ENCODE data around the gene MXD1. TPM values are rescaled to one million over a fixed set of nuclear protein-coding genes. Genes with fewer than 3 reads are reported as not detected.
"Not testable (repeated sequence)": the region's sequence is repeated elsewhere in the genome, so short reads cannot be mapped to it uniquely, and the experiment has no call there.

MXD1 gene
- polyA plus RNA-seq, 1 of the 3 experiments (the other 2 are of a cell fraction) = 2.3 TPM

GRCh38 chr2:69948963-69949645 is 34.2 kb downstream of the MXD1 start:
- Histone ChIP-seq H2AFZ (ENCODE audit: low read depth) (no peak overlapping the region), H3K4me1 (ENCODE audit: control insufficient read depth in 1 of 2, insufficient read depth in 2 of 2, low read depth in 1 of 2, low read length in 1 of 2) (peaks cover 0 to 8% of the 10 kb centered on the region in 2 experiments; a peak in 1 of 4 replicates), H3K4me3 (ENCODE audit: low read depth in 2 of 2, low read length in 1 of 2) (no peak overlapping the region), H3K27ac (ENCODE audit: low read depth in 2 of 2, low read length in 1 of 2) (no peak overlapping the region), H3K4me2 (no peak overlapping the region), H3K9me3 (no peaks in the 10 kb centered on the region), H3K79me2 (ENCODE audit: insufficient read depth) (no peaks in the 10 kb centered on the region), H4K20me1 (ENCODE audit: insufficient read depth) (no peaks in the 10 kb centered on the region), H3K9me2 (no peaks in the 10 kb centered on the region), H3F3A (replicated peaks; ENCODE audit: insufficient read depth) (no peaks in the 10 kb centered on the region), H3K36me3 (replicated peaks in 1 of 2; ENCODE audit: control insufficient read depth in 1 of 2, insufficient read depth in 2 of 2, low read length in 1 of 2) (no peaks in the 10 kb centered on the region), H3K9ac (no peak overlapping the region), H3K27me3 (ENCODE audit: insufficient read depth) (no peaks in the 10 kb centered on the region)
- 62% methylated on average over 21 of the region's 21 CpGs for WGBS (ENCODE audit: low lambda C conversion rate)
- TF ChIP-seq MXI1 (IDR thresholded peaks at IDR 0.05; ENCODE audit: low read depth, low read length) (no peak), GATA2 (CRISPR knock-in tag; IDR thresholded peaks at IDR 0.05) (no peak), ELF1 (IDR thresholded peaks at IDR 0.05) (no peak), TEAD4 (IDR thresholded peaks at IDR 0.05; ENCODE audit: borderline replicate concordance, insufficient read depth) (no peak)
- ChIA-PET POLR2A (no interaction called here), CTCF (no interaction called here)
- no peak for DNase-seq

GRCh38 chr2:69950241-69950640 is 35.3 kb downstream of the MXD1 start:
- CTCF ChIA-PET = no interaction called here
- no peak for TF ChIP-seq SMC3 (IDR thresholded peaks at IDR 0.05; ENCODE audit: low read depth, low read length)
- no peak for TF ChIP-seq RCOR1 (IDR thresholded peaks at IDR 0.05; ENCODE audit: low read length)
- TF ChIP-seq TEAD4 (IDR thresholded peaks at IDR 0.05; ENCODE audit: borderline replicate concordance, insufficient read depth) = no peak
- TF ChIP-seq REST (IDR thresholded peaks at IDR 0.05; ENCODE audit: low read depth, low read length) = no peak
- TF ChIP-seq RXRA (IDR thresholded peaks at IDR 0.05; ENCODE audit: borderline replicate concordance, low read depth) = no peak
- no peak for TF ChIP-seq FOSL2 (IDR thresholded peaks at IDR 0.05; ENCODE audit: borderline replicate concordance, low read depth)
- TF ChIP-seq USF2 (IDR thresholded peaks at IDR 0.05; ENCODE audit: borderline replicate concordance, low read depth, low read length) = no peak
- TF ChIP-seq TAF1 (IDR thresholded peaks at IDR 0.05; ENCODE audit: borderline replicate concordance, low read depth, low read length) = no peak
- no peak for TF ChIP-seq SIN3A (IDR thresholded peaks at IDR 0.05; ENCODE audit: borderline replicate concordance, low read depth, low read length)
- TF ChIP-seq CTCF (IDR thresholded peaks at IDR 0.05) = no peak
- TF ChIP-seq NRF1 (IDR thresholded peaks at IDR 0.05; ENCODE audit: low read depth, low read length) = no peak
- TF ChIP-seq MAX (IDR thresholded peaks at IDR 0.05; ENCODE audit: low read depth) = no peak
- TF ChIP-seq JUND (IDR thresholded peaks at IDR 0.05) = no peak
- no peak for TF ChIP-seq RAD21 (IDR thresholded peaks at IDR 0.05; ENCODE audit: low read length)

GRCh38 chr2:69950671-69951070 is 35.8 kb downstream of the MXD1 start:
- H3F3A ChIP-seq (replicated peaks; ENCODE audit: insufficient read depth); DNase-seq; H4K20me1 ChIP-seq (ENCODE audit: insufficient read depth); H3K4me1 ChIP-seq (ENCODE audit: control insufficient read depth in 1 of 2, insufficient read depth in 2 of 2, low read depth in 1 of 2, low read length in 1 of 2); CTCF ChIA-PET; H3K9ac ChIP-seq; H3K79me2 ChIP-seq (ENCODE audit: insufficient read depth); H3K27ac ChIP-seq (ENCODE audit: low read depth in 2 of 2, low read length in 1 of 2); H3K36me3 ChIP-seq (replicated peaks in 1 of 2; ENCODE audit: control insufficient read depth in 1 of 2, insufficient read depth in 2 of 2, low read length in 1 of 2); H3K9me3 ChIP-seq; H3K9me2 ChIP-seq; H2AFZ ChIP-seq (ENCODE audit: low read depth); H3K27me3 ChIP-seq (ENCODE audit: insufficient read depth); H3K4me3 ChIP-seq (ENCODE audit: low read depth in 2 of 2, low read length in 1 of 2); POLR2A ChIA-PET; H3K4me2 ChIP-seq: not testable (repeated sequence)
- 83% methylated on average over 3 of the region's 3 CpGs for WGBS (ENCODE audit: low lambda C conversion rate)

More at GRCh38 chr2:69950241-69950640, 35.3 kb downstream of the MXD1 start:
- no peaks in the 10 kb centered on the region for H3K9me3 ChIP-seq
- H3K36me3 ChIP-seq (replicated peaks in 1 of 2; ENCODE audit: control insufficient read depth in 1 of 2, insufficient read depth in 2 of 2, low read length in 1 of 2) = no peaks in the 10 kb centered on the region
- no peak for DNase-seq
- no peak overlapping the region for H2AFZ ChIP-seq (ENCODE audit: low read depth)
- no peak overlapping the region for H3K4me3 ChIP-seq (ENCODE audit: low read depth in 2 of 2, low read length in 1 of 2)
- no peaks in the 10 kb centered on the region for H4K20me1 ChIP-seq (ENCODE audit: insufficient read depth)
- no peak overlapping the region for H3K9ac ChIP-seq
- H3K27ac ChIP-seq (ENCODE audit: low read depth in 2 of 2, low read length in 1 of 2) = no peak overlapping the region
- peaks cover 0 to 8% of the 10 kb centered on the region in 2 experiments; a peak in 1 of 4 replicates for H3K4me1 ChIP-seq (ENCODE audit: control insufficient read depth in 1 of 2, insufficient read depth in 2 of 2, low read depth in 1 of 2, low read length in 1 of 2)
- H3K79me2 ChIP-seq (ENCODE audit: insufficient read depth) = no peaks in the 10 kb centered on the region
- H3K4me2 ChIP-seq = no peak overlapping the region
- H3K27me3 ChIP-seq (ENCODE audit: insufficient read depth) = no peaks in the 10 kb centered on the region; the same call in 1 of the 2 replicates
- no peaks in the 10 kb centered on the region for H3F3A ChIP-seq (replicated peaks; ENCODE audit: insufficient read depth)
- H3K9me2 ChIP-seq = no peaks in the 10 kb centered on the region
- 87% methylated on average over 5 of the region's 5 CpGs for WGBS (ENCODE audit: low lambda C conversion rate)
- POLR2A ChIA-PET = no interaction called here
